Islet precursor cell (in vitro differentiated cells): ENCODE data around the gene HRAS.
A peak's percentile ranks its signal among the peaks of the same experiment; 100 is the strongest.

Experiments
- DNase-seq: peaks from one replicate; pipeline ENCODE4 v3.0.0-alpha.2; 2018

The HRAS gene

GRCh38 chr11:553083-553987 lies 18.0 kb upstream of the HRAS start:
- DNase-seq, result no peak

GRCh38 chr11:551596-551995 lies 16.2 kb upstream of the HRAS start:
- no peak for DNase-seq

GRCh38 chr11:551131-551530 lies 15.8 kb upstream of the HRAS start:
- no peak for DNase-seq

GRCh38 chr11:550746-551085 lies 15.3 kb upstream of the HRAS start:
- no peak for DNase-seq

- no peak for DNase-seq
Observed at GRCh38 chr11:550021-550745, 14.8 kb upstream of the HRAS start.

GRCh38 chr11:548700-549603 lies 13.6 kb upstream of the HRAS start:
- DNase-seq, result no peak

GRCh38 chr11:545171-545570 lies 9.8 kb upstream of the HRAS start:
- DNase-seq, result no peak

GRCh38 chr11:544817-545166 lies 9.4 kb upstream of the HRAS start:
- DNase-seq, result no peak

GRCh38 chr11:541433-541885 lies 6.1 kb upstream of the HRAS start:
- DNase-seq, result no peak

- peak; percentile 52 for DNase-seq
Observed at GRCh38 chr11:540583-541432, 5.4 kb upstream of the HRAS start.

GRCh38 chr11:539971-540481 lies 4.7 kb upstream of the HRAS start:
- DNase-seq, result peak; percentile 48

GRCh38 chr11:538431-539051 lies 3.2 kb upstream of the HRAS start:
- DNase-seq, result no peak

GRCh38 chr11:537622-538430 lies 2.5 kb upstream of the HRAS start:
- DNase-seq, result no peak

- DNase-seq, result peak; percentile 90
Observed at GRCh38 chr11:536841-537621, 1.7 kb upstream of the HRAS start, which contains the start of gene LRRC56. LRRC56 (plus strand) TSS chr11:537527; CDS start chr11:540685, 3,158 bp downstream.

- no peak for DNase-seq
Observed at GRCh38 chr11:535210-535518, 212 bp downstream of the HRAS start.

GRCh38 chr11:534396-535209 lies 773 bp downstream of the HRAS start:
- DNase-seq, result peak; percentile 60

GRCh38 chr11:533586-534395 lies 1.6 kb downstream of the HRAS start:
- DNase-seq, result no peak

GRCh38 chr11:532986-533585 lies 2.3 kb downstream of the HRAS start:
- DNase-seq, result no peak
